Limb (tissue), 2 donors: ENCODE data around the gene ROBO1.

Experiments
- DNase-seq, 2 donors: peaks; one replicate each; pipeline ENCODE4 v3.0.0-alpha.2; 2016; ENCODE audit errors: extremely low spot score in 2 of 2

ROBO1 gene

GRCh38 chr3:79670178-79670577, 97.6 kb downstream of the ROBO1 start:
- no peak for DNase-seq

GRCh38 chr3:79664455-79664854, 103.3 kb downstream of the ROBO1 start:
- DNase-seq, result no peak

GRCh38 chr3:79661896-79662295, 105.9 kb downstream of the ROBO1 start:
- no peak for DNase-seq

GRCh38 chr3:79657076-79657475, 110.7 kb downstream of the ROBO1 start:
- DNase-seq, result no peak

GRCh38 chr3:79654019-79654418, 113.8 kb downstream of the ROBO1 start:
- no peak for DNase-seq

- no peak for DNase-seq
These were observed 114.5 kb downstream of the ROBO1 start for GRCh38 chr3:79653266-79653830.

GRCh38 chr3:79651536-79652065, 116.2 kb downstream of the ROBO1 start:
- no peak for DNase-seq

GRCh38 chr3:79639855-79640254, 127.9 kb downstream of the ROBO1 start:
- DNase-seq, result no peak

- no peak for DNase-seq
These were observed 131.4 kb downstream of the ROBO1 start for GRCh38 chr3:79636372-79636771.

GRCh38 chr3:79632842-79633241, 135.0 kb downstream of the ROBO1 start:
- DNase-seq, result no peak

GRCh38 chr3:79618883-79619282, 148.9 kb downstream of the ROBO1 start:
- DNase-seq, result no peak

GRCh38 chr3:79606414-79606813, 161.4 kb downstream of the ROBO1 start:
- no peak for DNase-seq

GRCh38 chr3:79604681-79605080, 163.1 kb downstream of the ROBO1 start:
- no peak for DNase-seq

GRCh38 chr3:79602385-79602784, 165.4 kb downstream of the ROBO1 start:
- DNase-seq, result no peak

GRCh38 chr3:79598594-79598993, 169.2 kb downstream of the ROBO1 start:
- no peak for DNase-seq

GRCh38 chr3:79597709-79598108, 170.1 kb downstream of the ROBO1 start:
- DNase-seq, result no peak

- DNase-seq, result no peak
These were observed 180.6 kb downstream of the ROBO1 start for GRCh38 chr3:79587150-79587549.

GRCh38 chr3:79586232-79586631, 181.6 kb downstream of the ROBO1 start:
- no peak for DNase-seq

- no peak for DNase-seq
These were observed 194.9 kb downstream of the ROBO1 start for GRCh38 chr3:79572930-79573329.

- no peak for DNase-seq
These were observed 198.9 kb downstream of the ROBO1 start for GRCh38 chr3:79568938-79569337.

- no peak for DNase-seq
These were observed 203.6 kb downstream of the ROBO1 start for GRCh38 chr3:79564192-79564591.

- no peak for DNase-seq
These were observed 207.1 kb downstream of the ROBO1 start for GRCh38 chr3:79560698-79561097.

- no peak for DNase-seq
These were observed 208.9 kb downstream of the ROBO1 start for GRCh38 chr3:79558943-79559342.

GRCh38 chr3:79555655-79556054, 212.1 kb downstream of the ROBO1 start:
- no peak for DNase-seq
